ENCODE results near the gene AZI2.

The AZI2 gene

DNA sequence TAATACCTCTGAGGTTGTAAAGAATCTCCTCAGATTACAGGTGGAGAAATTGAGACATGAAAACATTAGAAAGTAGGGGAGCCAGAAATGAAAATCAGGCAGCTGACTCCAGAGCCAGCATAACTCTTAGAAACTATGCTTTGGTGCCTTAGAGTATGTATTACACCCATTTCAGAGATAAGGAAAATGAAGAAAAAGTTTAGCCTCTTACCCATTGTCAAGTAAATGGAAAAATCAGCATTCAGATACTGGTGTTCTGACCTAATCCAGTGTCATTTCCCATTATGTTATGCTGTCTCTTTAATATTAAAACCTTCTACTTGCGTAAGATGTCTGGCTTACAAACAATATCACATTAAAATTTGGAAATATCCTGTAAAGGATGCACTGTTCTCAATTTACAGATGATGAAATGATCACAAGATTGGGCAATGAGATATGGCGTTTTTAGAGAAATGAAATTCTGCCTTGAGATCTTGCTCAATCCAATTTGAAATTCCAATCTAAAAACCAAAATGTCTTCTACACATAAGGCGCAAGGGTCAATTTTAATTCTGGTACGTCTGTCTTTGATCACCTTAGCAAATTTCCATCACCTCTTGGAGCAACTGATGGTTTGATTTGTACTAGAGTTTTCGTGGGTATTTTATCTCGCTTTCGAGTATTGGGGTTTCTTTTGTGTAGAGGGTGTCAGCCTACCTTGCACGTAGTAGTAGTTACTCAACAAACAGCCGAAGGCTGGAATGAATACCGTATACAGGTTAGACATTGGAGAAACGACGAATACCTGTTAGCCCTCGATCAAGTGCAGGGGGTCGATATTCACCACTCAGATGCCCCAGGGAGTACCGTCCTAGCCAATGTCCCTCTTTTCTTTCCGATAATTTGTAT lies 1.0 kb downstream of the AZI2 start:
- TF ChIP-seq CTCF (IDR thresholded peaks at IDR 0.05; ENCODE audit: low read depth, low read length) = no peak
- in situ Hi-C loops (cut with HindIII; ENCODE audit: low sequenced_read_pairs) = no loop called here
- H3K4me3 ChIP-seq (ENCODE audit: low read depth, low read length) = peak overlapping the region; percentile 78
- peak; percentile 7 for DNase-seq (ENCODE audit: low read depth, low spot score)

GRCh38 chr3:28345690-28346089 lies 2.9 kb downstream of the AZI2 start:
- TF ChIP-seq CTCF (IDR thresholded peaks at IDR 0.05; ENCODE audit: low read depth, low read length) = no peak
- in situ Hi-C loops (cut with HindIII; ENCODE audit: low sequenced_read_pairs) = no loop called here
- no peak for DNase-seq (ENCODE audit: low read depth, low spot score)
- H3K4me3 ChIP-seq (ENCODE audit: low read depth, low read length) = no peak overlapping the region

DNA sequence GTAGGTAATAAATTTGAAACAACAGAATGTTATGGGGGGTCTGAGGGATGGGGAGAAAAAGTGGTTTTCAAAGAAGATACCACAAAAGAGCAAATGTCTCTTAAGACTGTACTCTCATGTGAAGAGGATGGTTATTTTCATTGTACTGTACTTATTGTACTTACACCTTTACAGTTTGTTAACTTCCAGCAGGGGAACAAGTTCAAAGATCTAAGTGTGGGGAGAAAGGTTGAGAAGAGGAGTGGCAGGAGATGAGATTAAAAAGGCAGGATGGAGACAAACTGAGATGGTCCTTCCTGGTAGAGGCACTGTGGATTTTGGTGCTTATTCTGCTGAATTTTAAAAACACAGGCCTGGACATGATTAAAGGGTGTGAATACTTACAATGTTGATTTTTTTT lies 5.5 kb downstream of the AZI2 start:
- no peak for TF ChIP-seq CTCF (IDR thresholded peaks at IDR 0.05; ENCODE audit: low read depth, low read length)
- in situ Hi-C loops (cut with HindIII; ENCODE audit: low sequenced_read_pairs) = no loop called here
- no peak overlapping the region for H3K4me3 ChIP-seq (ENCODE audit: low read depth, low read length)
- no peak for DNase-seq (ENCODE audit: low read depth, low spot score)

DNA sequence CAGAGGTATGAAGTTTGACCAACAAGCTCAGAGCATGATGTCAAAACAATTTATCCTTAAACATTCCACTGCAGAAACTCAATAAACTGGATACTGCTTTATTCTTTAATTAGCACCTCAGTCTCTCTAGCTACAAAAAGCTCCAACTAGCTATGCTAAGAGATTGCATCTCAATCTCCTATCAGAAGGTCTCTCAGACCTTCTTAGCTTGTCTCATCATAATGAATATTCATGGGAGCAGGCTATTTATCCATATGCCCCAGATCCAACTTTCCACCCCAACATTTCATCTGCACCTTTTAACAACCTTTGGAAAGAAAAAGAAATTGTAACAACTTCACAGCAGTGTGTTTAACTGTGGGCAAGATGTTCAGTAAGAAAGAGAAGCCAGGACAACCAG lies 11.4 kb downstream of the AZI2 start:
- DNase-seq (ENCODE audit: low read depth, low spot score) = no peak
- no peak overlapping the region for H3K4me3 ChIP-seq (ENCODE audit: low read depth, low read length)
- in situ Hi-C loops (cut with HindIII; ENCODE audit: low sequenced_read_pairs) = no loop called here
- TF ChIP-seq CTCF (IDR thresholded peaks at IDR 0.05; ENCODE audit: low read depth, low read length) = no peak

DNA sequence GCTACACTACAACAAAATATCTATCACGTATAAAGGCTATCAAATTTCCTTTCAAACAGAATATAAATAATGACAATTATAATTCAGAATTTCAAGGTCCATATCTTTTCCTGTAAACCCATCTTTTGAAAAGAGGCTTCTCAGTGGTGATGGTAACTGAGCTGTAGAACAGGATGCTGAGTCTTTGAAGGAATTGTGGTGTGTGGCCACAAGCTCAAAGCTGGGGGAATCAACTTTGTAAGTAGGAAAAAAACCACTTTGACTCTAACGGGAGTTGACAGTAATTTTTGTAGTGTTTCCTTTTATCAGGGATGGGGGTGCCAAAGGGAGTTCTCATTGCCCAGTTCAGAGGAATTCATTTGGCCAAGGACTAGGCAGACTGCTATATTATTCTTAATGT lies 13.4 kb downstream of the AZI2 start:
- no peak for DNase-seq (ENCODE audit: low read depth, low spot score)
- TF ChIP-seq CTCF (IDR thresholded peaks at IDR 0.05; ENCODE audit: low read depth, low read length) = no peak
- H3K4me3 ChIP-seq (ENCODE audit: low read depth, low read length) = no peak overlapping the region
- in situ Hi-C loops (cut with HindIII; ENCODE audit: low sequenced_read_pairs) = no loop called here

GRCh38 chr3:28334552-28334951 lies 14.1 kb downstream of the AZI2 start:
- in situ Hi-C loops (cut with HindIII; ENCODE audit: low sequenced_read_pairs) = no loop called here
- no peak for DNase-seq (ENCODE audit: low read depth, low spot score)
- no peak overlapping the region for H3K4me3 ChIP-seq (ENCODE audit: low read depth, low read length)
- peak; percentile 10 for TF ChIP-seq CTCF (IDR thresholded peaks at IDR 0.05; ENCODE audit: low read depth, low read length)
